A673 (cell line): ENCODE results near the gene CBX1.

Source experiments
- CTCF ChIP-seq: fragments of 300-800, 200-600 bp; sonication (generic); conservative IDR thresholded peaks from 2 replicates; pipeline ENCODE4 v1.5.1; 2017; ENCODE audit warnings: low read depth, mild to moderate bottlenecking, antibody characterized with exemption, low read length, moderate library complexity, mixed read lengths
- EZH2 ChIP-seq: fragments of 200-600 bp; sonication (generic); IDR thresholded peaks from 2 replicates; pipeline ENCODE4 v1.6.1; 2017; ENCODE audit warnings: borderline replicate concordance, low read depth, mild to moderate bottlenecking, mixed read lengths, antibody characterized with exemption, low read length; ENCODE audit not compliant: poor library complexity, severe bottlenecking

- TF ChIP-seq CTCF (no peak), EZH2 (no peak)
Measured at GRCh38 chr17:48046296-48046695, 55.0 kb downstream of the CBX1 start.
